Renal pelvis (tissue), 4 donors: ENCODE measurements around the gene KMT5C. TPM values are rescaled to one million over a fixed set of nuclear protein-coding genes. Genes with fewer than 3 reads are reported as not detected.

ENCODE experiments used
- DNase-seq: peaks from one replicate; pipeline ENCODE4 v3.0.0-alpha.2; 2013
- polyA plus RNA-seq, 3 donors: library from polyadenylated mRNA; unstranded; fragments of 120-200 nt; gene quantifications; one replicate each; pipeline ENCODE4 v1.2.1, GENCODE V29; 2013; ENCODE audit not compliant: insufficient read length in 3 of 3

The KMT5C gene
- polyA plus RNA-seq, 3 donors: 21.5 to 37.2 (median 33.0) TPM

GRCh38 chr19:55365245-55365644 is 25.6 kb downstream of the KMT5C start:
- no peak for DNase-seq

DNA sequence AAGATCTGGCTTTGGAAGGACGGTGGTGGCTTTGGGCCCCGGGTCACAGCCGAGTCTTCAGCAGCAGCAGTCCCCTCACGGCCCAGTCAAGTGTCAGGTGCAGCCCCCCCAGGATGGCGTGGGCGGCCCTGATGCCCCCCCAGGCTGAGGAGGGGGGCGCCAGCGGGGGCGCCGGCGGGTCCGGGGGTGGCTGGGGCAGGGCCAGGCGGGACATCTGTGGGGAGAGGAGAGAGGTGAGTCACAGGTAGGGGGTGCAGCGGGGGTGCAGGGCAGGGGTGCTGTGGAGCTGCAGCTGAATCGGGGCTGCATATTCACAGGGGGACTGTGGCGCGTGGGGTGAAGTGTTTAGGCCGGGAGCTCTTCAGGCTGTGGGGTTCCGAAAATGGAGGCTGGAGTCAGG is 26.3 kb downstream of the KMT5C start:
- DNase-seq: no peak

GRCh38 chr19:55366790-55367189 is 27.1 kb downstream of the KMT5C start:
- no peak for DNase-seq

DNA sequence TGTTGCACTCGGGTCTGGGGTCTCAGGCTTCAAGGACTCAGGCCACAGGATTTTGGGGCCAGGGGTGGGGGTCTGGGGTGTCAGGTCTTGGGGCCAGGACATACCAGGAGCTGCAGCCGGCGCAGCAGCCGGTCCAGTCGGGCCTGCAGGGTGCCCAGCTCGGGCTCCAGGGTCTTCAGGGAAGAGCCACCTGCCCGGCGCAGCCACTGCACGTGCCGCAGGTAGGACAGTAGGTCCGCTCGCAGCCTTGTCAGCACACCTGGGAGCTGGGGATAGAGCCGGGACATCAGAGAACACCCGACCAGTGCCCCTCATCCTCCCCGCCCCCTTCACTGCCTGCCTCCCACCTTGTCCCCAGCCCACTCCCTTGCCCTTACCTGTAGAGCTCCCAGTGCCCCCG is 28.4 kb downstream of the KMT5C start:
- DNase-seq: no peak

- no peak for DNase-seq
Measured at GRCh38 chr19:55368701-55369563, 29.3 kb downstream of the KMT5C start.

- no peak for DNase-seq
Measured at GRCh38 chr19:55369653-55370304, 30.1 kb downstream of the KMT5C start.

GRCh38 chr19:55370305-55370988 is 30.8 kb downstream of the KMT5C start, which contains the start of gene IL11:
Gene IL11 (minus strand): TSS chr19:55370463. CDS start chr19:55370310, 153 bp downstream.
- DNase-seq: no peak

DNA sequence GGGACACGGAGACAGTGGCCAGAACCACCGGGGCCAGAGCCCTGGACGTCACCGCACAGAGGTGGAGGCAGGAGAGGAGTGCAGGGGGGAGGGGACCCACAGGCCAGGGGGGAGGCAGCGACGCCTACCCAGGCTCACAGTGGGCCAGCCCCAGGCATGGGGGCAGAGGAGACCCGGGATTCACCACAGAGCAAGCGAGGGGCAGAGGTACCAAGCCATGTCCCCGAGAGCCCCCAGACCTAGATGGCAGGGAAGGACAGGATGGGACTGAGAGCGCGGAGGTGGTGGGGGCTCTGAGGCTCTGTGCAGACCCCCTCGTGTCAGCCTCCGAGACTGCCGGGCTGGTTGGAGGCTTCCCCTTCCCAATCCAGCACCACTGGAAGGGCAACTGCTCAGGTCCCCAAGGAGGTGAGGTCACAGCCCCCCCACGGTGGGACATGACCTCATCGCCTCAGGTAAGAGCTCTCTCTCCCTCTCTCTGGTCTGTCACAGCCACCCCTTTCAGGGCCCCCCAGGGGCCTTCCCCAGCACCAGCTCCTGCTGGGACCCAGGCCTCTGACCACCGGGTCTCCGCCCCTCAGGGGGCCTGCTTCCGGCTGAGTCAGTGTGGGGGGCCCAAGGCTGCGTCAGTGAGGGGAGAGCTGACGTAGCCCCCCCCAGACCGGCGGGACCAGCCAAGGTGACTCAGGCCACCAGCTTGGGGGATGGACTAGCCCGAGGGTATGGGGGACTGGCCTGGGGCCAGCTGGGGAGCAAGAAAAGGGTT is 32.8 kb downstream of the KMT5C start:
- DNase-seq: no peak

DNA sequence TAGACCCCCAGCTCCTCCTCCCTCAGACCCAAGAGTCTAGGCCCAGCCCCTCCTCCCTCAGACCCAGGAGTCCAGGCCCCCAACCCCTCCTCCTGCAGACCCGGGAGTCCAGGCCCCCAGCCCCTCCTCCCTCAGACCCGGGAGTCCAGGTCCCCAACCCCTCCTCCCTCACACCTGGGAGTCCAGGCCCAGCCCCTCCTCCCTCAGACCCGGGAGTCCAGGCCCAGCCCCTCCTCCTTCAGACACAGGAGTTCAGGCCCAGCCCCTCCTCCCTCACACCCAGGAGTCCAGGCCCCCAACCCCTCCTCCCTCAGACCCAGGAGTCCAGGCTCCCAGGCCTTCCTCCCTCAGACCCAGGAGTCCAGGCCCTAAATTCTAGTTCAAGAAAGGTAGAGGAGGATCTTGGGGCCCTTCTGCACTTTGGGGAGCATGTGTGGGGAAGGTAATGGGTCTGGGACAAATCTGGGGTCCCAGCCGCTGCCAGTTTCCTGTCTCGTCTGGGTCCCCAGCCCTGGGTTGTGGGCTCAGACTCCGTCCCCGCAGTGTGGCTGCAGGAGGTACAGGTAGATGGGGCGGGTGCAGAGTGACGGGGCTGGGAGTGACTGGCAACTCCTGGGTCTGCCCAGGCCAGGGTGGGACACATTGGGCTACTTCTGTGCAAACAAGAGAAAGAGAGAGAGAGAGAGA is 33.8 kb downstream of the KMT5C start:
- DNase-seq: no peak

DNA sequence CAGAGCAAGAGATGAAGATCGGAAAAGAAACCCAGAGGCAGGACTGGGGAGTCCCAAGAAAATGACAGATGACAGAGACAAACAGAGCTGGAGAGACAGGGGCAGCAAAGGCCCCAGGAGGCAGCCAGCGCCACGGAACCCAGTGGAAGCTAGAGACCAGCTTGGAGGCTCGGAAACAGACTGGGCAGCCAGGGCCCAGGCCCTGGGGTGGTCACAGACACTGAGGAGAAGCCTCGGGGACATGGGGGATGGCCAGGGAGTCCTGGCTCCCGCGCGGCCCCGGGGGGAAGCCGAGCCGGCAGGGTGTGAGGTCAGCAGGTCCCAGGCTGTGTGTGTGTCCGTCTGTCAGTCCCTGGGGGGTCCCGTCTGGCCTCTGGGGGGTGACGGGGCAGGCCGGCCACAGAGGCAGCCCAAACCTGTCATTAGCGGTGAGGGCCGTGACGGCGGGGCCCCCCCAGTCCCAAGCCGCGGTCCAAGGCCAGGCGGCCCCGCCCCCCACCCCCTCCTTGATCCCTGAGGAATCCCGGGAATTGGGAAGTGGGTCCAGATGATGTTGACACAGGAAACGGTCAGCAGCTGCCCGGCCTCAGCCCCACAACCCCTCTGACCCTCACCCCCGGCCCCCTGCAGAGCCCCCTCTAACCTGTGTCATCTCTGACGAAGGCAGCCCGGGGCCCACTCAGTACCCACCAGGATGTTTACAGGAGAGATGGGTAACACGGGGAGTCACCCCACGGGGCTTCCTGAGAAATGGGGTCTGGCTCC is 34.5 kb downstream of the KMT5C start:
- no peak for DNase-seq

- no peak for DNase-seq
Measured at GRCh38 chr19:55376241-55376933, 36.7 kb downstream of the KMT5C start, which contains the start of gene TMEM190. Gene TMEM190 (plus strand): TSS chr19:55376826. CDS start chr19:55376854, 28 bp downstream.

- DNase-seq: no peak
Measured at GRCh38 chr19:55377356-55378131, 37.9 kb downstream of the KMT5C start.

DNA sequence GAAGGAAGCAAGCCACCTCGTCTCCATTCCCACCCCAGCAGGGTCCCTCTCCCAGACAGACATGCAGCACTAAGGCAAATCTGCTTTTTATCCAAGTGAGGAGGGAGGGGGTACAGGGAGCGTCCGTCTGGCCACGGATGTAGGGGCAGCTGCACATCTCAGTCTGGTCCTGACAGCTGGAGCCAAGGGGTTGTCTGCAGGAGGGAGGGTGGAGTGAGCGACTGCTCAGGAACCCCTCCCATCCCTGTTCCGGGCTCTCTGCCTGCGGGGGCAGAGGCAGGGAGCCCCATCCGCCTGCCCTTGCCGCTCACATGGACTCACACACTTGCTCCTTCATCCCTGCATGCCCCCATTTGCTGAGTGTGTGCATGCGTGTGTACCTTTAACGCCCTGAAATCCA is 39.5 kb downstream of the KMT5C start:
- no peak for DNase-seq

DNA sequence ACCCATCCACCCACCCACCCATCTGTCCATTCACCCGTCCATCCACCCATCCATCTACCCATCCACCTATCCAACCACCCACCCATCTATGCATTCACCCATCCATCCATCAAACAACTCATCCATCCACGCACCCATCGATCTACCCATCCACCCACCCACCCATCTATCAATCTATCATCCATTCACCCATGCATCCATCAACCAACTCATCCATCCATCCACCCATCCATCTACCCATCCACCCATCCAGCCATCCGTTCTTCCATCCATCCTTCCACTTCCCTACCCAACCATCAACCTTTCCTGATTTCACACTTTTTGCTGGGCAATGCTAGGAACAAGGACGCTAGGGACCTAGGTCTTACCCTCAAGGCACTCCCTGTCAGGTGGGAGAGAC is 42.3 kb downstream of the KMT5C start:
- DNase-seq: no peak

GRCh38 chr19:55382522-55383054 is 42.9 kb downstream of the KMT5C start:
- DNase-seq: no peak

GRCh38 chr19:55383279-55384130 is 43.8 kb downstream of the KMT5C start:
- DNase-seq: no peak

GRCh38 chr19:55384131-55384919 is 44.6 kb downstream of the KMT5C start, which contains the start of gene TMEM238:
Gene TMEM238 (minus strand): TSS chr19:55384292. CDS start chr19:55384259, 33 bp downstream.
- DNase-seq: no peak
